Measurements from ENCODE around the gene PDCL2. TPM values are rescaled to one million over a fixed set of nuclear protein-coding genes. Genes with fewer than 3 reads are reported as not detected.

Gene PDCL2
- total and polyA plus RNA-seq, 2 experiments from 2014 or later: not detected

DNA sequence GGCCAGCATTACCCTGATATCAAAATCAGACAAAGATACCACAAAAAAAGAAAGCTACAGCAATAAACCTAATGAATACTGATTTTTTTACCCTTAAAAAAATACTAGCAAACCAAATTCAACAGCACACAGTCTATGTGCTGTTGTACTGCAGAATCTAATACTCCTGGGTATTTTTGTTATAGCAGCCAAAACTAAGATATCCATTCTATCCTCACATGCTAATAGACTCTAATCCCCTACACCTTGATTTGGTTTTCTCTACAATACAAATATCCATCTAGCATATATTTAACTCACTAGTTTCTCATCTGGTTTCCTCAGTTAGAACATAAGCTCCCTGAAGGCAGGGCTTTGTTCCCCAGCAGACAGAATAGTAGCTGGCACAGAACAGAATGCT lies 57.7 kb downstream of the PDCL2 start:
- Histone ChIP-seq H3K9ac (no peak overlapping the region), H3K9me2 (ENCODE audit: insufficient read depth) (no peaks in the 10 kb centered on the region), H2AFZ (no peak overlapping the region), H3K9me3 (ENCODE audit: low read depth) (no peaks in the 10 kb centered on the region), H3K4me3 (no peak overlapping the region), H3K36me3 (ENCODE audit: low read depth) (no peaks in the 10 kb centered on the region), H3K27me3 (replicated peaks; ENCODE audit: insufficient read depth) (no peaks in the 10 kb centered on the region), H3K4me2 (ENCODE audit: unreplicated experiment) (no peak overlapping the region), H3F3A (ENCODE audit: insufficient read depth) (no peaks in the 10 kb centered on the region), H4K20me1 (ENCODE audit: insufficient read depth) (no peaks in the 10 kb centered on the region), H3K27ac (no peak overlapping the region), H3K4me1 (ENCODE audit: insufficient read depth) (no peaks in the 10 kb centered on the region), H3K79me2 (ENCODE audit: insufficient read depth) (peaks cover 100% of the 10 kb centered on the region)
- TF ChIP-seq EZH2phosphoT487 (IDR thresholded peaks at IDR 0.05; ENCODE audit: insufficient read depth, low read depth): no peak
- no peak for TF ChIP-seq EZH2 (IDR thresholded peaks at IDR 0.05; ENCODE audit: insufficient read depth, poor library complexity, severe bottlenecking)
- in situ Hi-C loops (cut with MboI): no loop called here
- no peak for DNase-seq

DNA sequence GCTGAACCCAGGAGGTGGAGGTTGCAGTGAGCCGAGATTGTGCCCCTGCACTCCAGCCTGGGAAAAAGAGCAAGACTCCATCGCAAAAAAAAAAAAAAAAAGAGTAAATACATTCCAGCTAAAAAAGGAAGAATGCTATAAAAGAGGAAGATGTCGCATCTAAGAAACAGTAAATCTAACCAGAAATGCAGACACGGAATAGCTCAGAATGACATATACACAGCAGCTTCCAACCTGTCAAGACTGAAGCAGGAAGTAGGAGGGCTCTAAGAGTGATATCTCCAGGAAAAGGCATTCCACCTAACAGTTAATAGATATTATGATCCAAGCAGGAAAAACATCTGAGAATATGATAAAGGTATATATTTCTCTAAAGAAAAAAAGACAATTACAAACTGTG lies 61.4 kb downstream of the PDCL2 start:
- Histone ChIP-seq H2AFZ (no peak overlapping the region), H3K79me2 (ENCODE audit: insufficient read depth) (peaks cover 100% of the 10 kb centered on the region), H3K4me1 (ENCODE audit: insufficient read depth) (no peaks in the 10 kb centered on the region), H3K27ac (no peak overlapping the region), H3K4me3 (no peak overlapping the region), H3K9me2 (ENCODE audit: insufficient read depth) (no peaks in the 10 kb centered on the region), H3F3A (ENCODE audit: insufficient read depth) (peaks cover 5% of the 10 kb centered on the region; the same call in 1 of the 2 replicates), H3K36me3 (ENCODE audit: low read depth) (no peaks in the 10 kb centered on the region), H3K27me3 (replicated peaks; ENCODE audit: insufficient read depth) (no peaks in the 10 kb centered on the region), H3K9me3 (ENCODE audit: low read depth) (no peaks in the 10 kb centered on the region), H4K20me1 (ENCODE audit: insufficient read depth) (no peaks in the 10 kb centered on the region), H3K9ac (no peak overlapping the region), H3K4me2 (ENCODE audit: unreplicated experiment) (no peak overlapping the region)
- no peak for DNase-seq
- TF ChIP-seq EZH2phosphoT487 (IDR thresholded peaks at IDR 0.05; ENCODE audit: insufficient read depth, low read depth) (no peak), EZH2 (IDR thresholded peaks at IDR 0.05; ENCODE audit: insufficient read depth, poor library complexity, severe bottlenecking) (no peak)
- 86 to 95% methylated on average over 3 to 4 of the region's 4 CpGs for WGBS, 2 experiments (ENCODE audit: low coverage in 1 of 2, low lambda C conversion rate in 2 of 2, missing lambda C conversion rate in 2 of 2)
- in situ Hi-C loops (cut with MboI): no loop called here

DNA sequence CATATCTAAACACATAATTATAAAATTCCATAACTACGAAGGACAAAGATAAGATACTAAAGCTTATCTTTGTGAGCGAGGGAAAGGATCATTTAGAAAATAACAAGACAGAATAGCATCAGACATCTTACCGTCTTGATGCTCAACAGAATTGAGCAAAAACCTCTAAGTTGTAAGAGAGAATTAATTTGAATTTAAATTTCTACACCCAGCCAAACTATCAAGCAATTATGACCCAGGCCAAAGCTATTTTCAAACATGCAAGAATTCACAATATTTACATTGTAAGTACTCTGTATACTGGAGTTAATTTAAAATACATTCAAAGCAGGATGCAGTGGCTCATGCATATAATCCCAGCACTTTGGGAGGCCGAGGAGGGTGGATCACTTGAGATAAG lies 61.9 kb downstream of the PDCL2 start:
- in situ Hi-C loops (cut with MboI): no loop called here
- H3K9me3 ChIP-seq (ENCODE audit: low read depth): no peaks in the 10 kb centered on the region
- peaks cover 6% of the 10 kb centered on the region; the same call in 1 of the 2 replicates for H3F3A ChIP-seq (ENCODE audit: insufficient read depth)
- no peaks in the 10 kb centered on the region for H3K9me2 ChIP-seq (ENCODE audit: insufficient read depth)
- no peak overlapping the region for H3K9ac ChIP-seq
- TF ChIP-seq EZH2phosphoT487 (IDR thresholded peaks at IDR 0.05; ENCODE audit: insufficient read depth, low read depth) (no peak), EZH2 (IDR thresholded peaks at IDR 0.05; ENCODE audit: insufficient read depth, poor library complexity, severe bottlenecking) (no peak)
- no peak overlapping the region for H2AFZ ChIP-seq
- no peaks in the 10 kb centered on the region for H4K20me1 ChIP-seq (ENCODE audit: insufficient read depth)
- DNase-seq: no peak
- H3K4me2 ChIP-seq (ENCODE audit: unreplicated experiment): no peak overlapping the region
- H3K36me3 ChIP-seq (ENCODE audit: low read depth): no peaks in the 10 kb centered on the region
- peaks cover 3% of the 10 kb centered on the region for H3K4me1 ChIP-seq (ENCODE audit: insufficient read depth)
- no peak overlapping the region for H3K27ac ChIP-seq
- peaks cover 98% of the 10 kb centered on the region for H3K79me2 ChIP-seq (ENCODE audit: insufficient read depth)
- H3K4me3 ChIP-seq: no peak overlapping the region
- WGBS, 2 experiments (ENCODE audit: low coverage in 1 of 2, low lambda C conversion rate in 2 of 2, missing lambda C conversion rate in 2 of 2): 96% methylated on average over 4 of the region's 4 CpGs
- no peaks in the 10 kb centered on the region for H3K27me3 ChIP-seq (replicated peaks; ENCODE audit: insufficient read depth)

DNA sequence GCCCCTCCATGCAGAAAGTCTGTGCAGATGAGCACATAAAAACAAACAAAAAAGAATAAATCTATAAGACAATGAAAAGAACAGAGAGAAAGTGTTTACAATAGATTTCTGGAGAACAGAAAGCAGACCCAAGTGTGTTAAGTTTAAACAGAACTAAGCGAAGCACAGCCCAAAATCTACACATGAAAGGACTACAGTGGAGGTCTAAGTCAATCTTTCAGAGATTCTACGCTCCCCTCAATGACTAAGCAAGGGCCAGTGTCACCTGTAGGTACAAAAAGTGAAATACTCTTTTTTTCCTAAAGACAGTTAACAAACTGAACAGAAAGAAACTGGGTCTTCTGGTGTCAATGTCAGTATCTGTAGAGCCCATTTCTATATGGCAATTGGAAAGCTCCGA lies 63.6 kb downstream of the PDCL2 start:
- in situ Hi-C loops (cut with MboI): no loop called here
- Histone ChIP-seq H3K27me3 (replicated peaks; ENCODE audit: insufficient read depth) (no peaks in the 10 kb centered on the region), H2AFZ (no peak overlapping the region), H3K9me2 (ENCODE audit: insufficient read depth) (no peaks in the 10 kb centered on the region), H3K9me3 (ENCODE audit: low read depth) (no peaks in the 10 kb centered on the region), H3K4me3 (no peak overlapping the region), H3F3A (ENCODE audit: insufficient read depth) (peaks cover 22% of the 10 kb centered on the region; the same call in 1 of the 2 replicates), H3K27ac (no peak overlapping the region), H3K4me2 (ENCODE audit: unreplicated experiment) (no peak overlapping the region), H3K4me1 (ENCODE audit: insufficient read depth) (peaks cover 18% of the 10 kb centered on the region), H4K20me1 (ENCODE audit: insufficient read depth) (no peaks in the 10 kb centered on the region), H3K79me2 (ENCODE audit: insufficient read depth) (peaks cover 95% of the 10 kb centered on the region), H3K36me3 (ENCODE audit: low read depth) (no peaks in the 10 kb centered on the region), H3K9ac (no peak overlapping the region)
- 99 to 100% methylated on average over 3 of the region's 3 CpGs for WGBS, 2 experiments (ENCODE audit: low coverage in 1 of 2, low lambda C conversion rate in 2 of 2, missing lambda C conversion rate in 2 of 2)
- no peak for DNase-seq
- no peak for TF ChIP-seq EZH2 (IDR thresholded peaks at IDR 0.05; ENCODE audit: insufficient read depth, poor library complexity, severe bottlenecking)
- no peak for TF ChIP-seq EZH2phosphoT487 (IDR thresholded peaks at IDR 0.05; ENCODE audit: insufficient read depth, low read depth)
